HG03460 (cell line): ENCODE data around the gene SEMA4D.

Source experiments
- ATAC-seq: cut with Tn5 transposase; IDR thresholded peaks from one replicate; pipeline ENCODE4 v1.9.1; 2021; ENCODE audit not compliant: unreplicated experiment

SEMA4D gene

GRCh38 chr9:89497978-89498851 lies at the start of gene SEMA4D:
TSS of gene SEMA4D (minus strand) at chr9:89498113. CDS start at chr9:89405456, 92,657 bp downstream.
- no peak for ATAC-seq

DNA sequence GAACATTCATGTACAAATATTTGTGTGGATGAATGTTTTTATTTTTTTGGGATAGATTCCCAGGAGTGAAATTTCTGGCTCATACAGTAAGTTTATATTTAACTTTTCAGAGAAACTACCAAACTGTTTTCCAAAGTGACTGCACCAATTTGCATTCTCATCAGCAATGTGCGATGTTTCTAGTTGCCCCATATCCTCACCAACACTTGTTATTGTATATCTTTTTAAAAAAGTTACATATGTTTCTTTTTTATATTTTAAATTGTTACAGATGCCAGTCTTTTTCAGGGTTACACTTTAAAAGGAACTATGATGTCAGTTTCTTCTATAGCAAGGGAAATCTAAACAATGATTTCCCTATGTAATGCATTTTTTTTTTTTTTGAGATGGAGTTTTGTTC lies 49.1 kb upstream of the SEMA4D start:
- no peak for ATAC-seq

DNA sequence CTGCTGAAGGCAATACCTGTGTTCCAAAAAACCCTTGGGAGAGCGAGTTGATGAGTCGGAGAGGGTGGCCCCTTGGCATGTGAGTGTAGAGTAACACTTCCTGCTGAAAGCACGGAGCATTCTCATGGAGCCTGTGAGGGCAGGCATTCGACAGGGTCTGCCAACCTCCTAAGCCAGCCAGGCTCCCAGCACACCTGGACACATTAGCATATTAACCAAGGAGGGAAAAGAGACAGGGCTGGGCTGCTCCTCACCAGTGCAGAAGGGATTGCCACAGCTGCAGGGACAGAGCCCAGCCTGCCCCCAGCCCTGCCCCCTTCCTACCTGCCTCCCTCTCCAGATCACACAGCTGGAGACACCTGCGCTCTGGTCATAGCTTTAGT lies 46.4 kb upstream of the SEMA4D start:
- ATAC-seq = no peak

DNA sequence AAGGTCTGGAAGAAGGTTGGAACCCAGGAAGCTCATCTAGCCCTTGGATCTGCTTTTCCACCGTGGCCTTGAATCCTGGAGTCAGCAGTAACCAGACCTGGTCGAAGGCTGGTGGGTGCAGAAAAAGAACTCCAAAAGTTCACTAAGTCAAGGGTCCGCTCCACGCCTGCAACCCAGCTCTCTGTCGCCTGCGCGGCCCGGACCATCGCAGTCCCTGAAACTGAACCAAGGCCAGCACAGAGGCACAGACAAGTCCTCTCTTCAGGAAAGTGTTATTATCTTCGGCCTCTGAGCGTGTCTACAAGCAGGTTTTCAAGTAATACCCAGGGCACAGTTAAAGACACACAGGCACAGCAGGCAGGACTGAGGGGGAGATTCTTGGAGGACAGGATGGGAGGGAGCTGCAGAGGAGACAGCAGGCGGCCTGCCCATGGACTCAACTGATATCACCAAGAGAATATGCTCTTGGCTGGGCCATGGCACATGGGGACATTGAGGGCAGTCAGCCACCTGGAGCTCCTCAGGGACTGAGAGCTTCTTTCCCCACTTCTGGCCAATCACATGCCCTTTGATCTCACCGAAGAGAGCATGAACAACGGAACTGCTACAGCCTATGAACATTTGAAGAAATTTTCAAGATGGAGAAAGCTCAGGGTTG lies 45.8 kb upstream of the SEMA4D start:
- no peak for ATAC-seq

DNA sequence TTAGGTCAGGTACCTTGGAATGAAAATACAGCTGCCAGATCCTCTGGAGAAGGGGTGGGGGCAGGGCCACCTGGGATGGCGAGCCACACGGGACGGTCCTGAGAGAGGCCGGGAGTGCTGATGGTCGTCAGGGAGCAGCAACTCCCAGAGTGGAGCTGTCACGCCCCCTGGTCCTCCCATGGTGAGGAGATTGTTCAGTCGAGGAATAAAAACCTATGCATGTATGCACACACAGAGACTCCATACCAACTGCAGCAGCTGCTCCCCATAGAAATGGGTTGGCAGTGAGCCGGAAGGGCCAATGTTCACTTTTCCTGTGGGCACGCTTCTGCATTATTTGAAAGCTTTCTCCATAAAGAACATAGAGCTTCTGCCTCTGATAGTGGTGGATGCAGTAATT lies 45.2 kb upstream of the SEMA4D start:
- no peak for ATAC-seq

DNA sequence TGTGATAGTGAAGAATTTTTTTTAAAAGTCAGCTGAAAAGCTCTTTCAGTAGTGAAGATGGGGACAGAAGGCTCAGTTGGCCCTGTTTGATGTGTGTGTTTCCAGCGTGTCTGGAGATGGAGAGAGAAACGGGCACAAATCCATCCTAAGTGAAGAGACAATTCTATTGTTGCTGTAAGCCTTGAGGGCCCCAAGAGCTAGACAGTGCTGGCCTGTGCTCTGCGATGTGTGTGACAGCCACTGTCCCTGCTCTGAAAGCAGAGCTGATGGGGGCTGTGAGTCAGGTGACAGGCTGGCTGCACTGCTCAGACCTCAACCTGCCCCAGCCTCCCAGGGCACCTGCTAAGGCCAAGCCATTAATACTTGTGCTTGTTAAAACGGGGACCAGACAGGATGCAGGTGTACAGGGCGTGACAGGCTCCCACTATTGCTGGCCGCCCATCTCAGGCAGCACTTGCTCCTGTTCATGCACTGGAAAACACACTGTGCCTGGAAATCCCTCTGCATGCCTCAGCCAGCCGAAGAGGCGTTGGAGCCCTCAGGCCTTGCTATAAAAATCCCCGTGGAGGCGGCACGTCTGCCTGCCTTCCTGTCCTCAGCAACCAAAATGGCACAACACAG lies 44.6 kb upstream of the SEMA4D start:
- peak; percentile 59 for ATAC-seq

GRCh38 chr9:89541798-89542197 lies 43.9 kb upstream of the SEMA4D start:
- peak; percentile 51 for ATAC-seq

- no peak for ATAC-seq
These were observed 41.5 kb upstream of the SEMA4D start for GRCh38 chr9:89539374-89539773.

DNA sequence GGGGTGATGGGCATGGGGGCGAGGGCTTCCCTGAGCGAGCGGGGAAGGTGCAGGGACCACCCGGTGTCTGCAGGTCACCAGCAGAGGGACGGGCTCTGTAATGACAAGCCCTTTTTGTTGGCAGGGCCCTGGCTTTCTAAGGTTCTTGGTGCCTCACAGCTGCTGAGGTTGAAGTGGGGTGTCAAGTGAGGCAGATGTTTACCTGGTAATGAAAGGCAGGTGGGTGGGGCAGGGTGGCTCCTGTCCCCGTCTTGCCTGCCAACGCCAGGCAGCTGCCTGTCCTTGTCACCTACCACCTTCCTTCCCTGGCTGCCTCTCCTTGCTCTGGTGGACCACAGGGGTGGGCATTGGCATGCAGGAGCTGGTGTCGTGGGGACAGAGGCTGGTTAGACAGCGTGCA lies 41.0 kb upstream of the SEMA4D start:
- no peak for ATAC-seq

- ATAC-seq = no peak
These were observed 39.3 kb upstream of the SEMA4D start for GRCh38 chr9:89537166-89537565.

DNA sequence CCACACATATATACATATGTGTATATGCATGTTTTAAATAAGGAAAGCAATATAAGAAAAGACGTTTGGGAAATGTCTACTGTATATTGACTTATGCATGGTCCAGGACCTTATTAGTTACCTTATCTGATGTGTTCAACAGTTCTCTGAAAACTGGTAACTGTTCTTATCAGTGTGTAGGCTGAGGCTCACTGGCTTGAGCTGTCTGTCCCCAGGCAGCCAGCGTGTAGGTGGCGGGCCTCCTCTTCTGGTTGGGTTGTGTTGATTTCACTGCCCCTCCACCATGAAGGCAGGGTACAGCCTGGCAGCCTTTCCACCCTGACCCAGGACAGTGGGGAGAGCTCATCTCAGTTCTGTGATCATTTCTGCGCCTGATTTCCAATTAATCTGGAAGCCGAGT lies 38.7 kb upstream of the SEMA4D start:
- ATAC-seq = peak; percentile 46

DNA sequence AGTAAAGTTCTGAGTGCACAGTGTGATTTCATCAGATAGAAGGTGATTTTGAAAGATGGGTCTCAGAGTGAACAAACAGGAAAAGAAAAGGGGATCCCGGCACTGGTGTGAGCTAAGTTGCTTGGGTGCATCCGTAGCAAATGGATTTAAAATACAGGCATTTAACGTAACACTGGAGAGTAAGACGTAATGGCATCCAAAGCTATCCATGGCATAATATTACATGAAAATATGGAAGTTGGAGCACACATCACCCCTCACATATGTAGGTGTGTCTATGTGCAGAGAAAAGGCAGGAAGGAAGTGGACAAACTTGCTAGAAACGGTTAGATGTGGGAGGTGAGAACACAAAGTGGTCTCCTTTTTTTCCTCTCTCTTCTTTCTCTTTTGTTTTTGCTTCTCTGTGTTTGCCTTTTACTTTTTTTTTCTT lies 38.2 kb upstream of the SEMA4D start:
- ATAC-seq = peak; percentile 64

- ATAC-seq = no peak
These were observed 37.5 kb upstream of the SEMA4D start for GRCh38 chr9:89535461-89535860.

DNA sequence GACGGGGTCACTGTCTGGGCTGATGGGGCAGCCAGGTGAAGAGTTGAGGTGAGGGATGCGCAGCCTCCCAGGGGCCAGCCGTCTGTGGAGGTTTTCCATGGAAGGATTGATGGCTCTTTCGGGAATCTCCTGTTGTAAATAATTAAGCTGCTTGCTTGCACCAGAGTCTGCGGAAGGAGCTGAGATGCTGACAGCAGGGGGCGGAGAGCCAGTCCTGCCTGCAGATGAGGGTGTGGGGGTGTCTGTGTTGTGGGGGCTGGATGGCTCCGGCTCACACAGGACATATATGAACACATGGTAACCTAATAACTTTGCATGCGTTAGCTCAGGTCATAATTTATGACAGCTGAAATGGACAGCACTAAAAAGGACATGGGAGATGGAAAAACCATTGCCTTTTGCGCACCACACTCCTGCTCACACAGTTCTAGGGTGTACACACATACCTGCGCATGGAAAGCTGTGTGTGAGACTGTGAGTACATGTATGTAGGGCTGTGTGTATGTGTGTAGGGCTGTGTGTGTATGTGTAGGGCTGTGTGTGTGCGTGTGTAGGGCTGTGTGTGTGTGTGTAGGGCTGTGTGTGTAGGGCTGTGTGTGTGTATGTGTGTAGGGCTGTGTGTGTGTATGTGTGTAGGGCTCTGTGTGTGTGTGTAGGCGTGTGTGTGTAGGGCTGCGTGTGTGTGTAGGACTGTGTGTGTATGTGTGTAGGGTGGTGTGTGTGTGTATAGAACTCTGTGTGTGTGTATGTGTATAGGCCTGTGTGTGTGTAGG lies 36.8 kb upstream of the SEMA4D start:
- ATAC-seq = no peak

DNA sequence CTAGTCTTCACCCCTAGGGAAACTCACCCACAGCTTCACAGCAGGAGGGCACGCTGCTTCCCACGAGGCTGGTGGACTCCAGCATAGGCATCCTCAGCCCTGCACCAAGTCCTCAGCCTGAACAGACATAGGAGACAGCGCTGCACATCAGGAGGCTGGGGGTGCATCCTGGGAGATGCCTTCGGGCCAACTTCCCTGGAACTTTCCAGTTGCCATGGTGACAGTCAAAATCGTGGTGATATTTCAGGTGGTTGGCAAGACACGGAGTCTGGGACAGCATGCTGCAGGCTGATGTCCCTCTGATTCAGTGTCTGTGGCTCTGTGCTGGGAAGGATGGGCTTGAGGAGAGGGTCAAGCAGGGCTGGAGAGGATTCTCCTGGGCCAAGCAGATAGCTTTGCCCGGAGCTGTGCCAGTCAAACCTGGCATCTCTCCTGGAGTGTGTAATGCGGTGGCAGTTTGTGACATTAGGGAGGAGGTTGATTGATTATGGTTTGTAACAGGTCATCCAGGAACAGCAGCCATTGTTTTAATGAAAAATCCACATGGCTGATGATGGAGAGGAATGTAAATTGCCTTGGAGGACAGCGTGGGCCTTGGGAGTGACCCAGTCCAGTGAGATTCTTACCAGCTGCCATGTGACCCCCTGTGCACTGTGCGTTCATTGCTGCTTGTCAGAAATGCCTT lies 35.6 kb upstream of the SEMA4D start:
- ATAC-seq = no peak

GRCh38 chr9:89532944-89533343 lies 35.0 kb upstream of the SEMA4D start:
- no peak for ATAC-seq

DNA sequence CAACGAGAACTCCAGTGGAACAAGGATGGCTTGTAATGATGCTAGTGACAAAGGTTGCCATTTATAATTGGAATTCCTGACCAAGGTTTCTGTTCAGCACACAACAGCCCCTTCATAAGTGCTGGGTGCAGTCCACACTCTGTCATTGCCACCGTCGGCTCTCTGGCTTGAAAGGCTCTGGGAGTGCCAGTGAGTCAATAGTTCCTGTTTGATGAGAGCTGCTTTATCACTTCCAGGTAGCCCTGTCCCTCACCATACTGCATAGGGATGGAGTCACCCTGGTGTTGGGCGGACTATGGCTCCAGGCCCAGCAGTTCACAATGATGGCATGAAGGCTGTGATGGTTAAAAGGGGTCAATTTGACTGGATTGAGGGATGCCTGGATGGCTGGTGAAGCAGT lies 34.6 kb upstream of the SEMA4D start:
- no peak for ATAC-seq

GRCh38 chr9:89531766-89532165 lies 33.9 kb upstream of the SEMA4D start:
- ATAC-seq = no peak

DNA sequence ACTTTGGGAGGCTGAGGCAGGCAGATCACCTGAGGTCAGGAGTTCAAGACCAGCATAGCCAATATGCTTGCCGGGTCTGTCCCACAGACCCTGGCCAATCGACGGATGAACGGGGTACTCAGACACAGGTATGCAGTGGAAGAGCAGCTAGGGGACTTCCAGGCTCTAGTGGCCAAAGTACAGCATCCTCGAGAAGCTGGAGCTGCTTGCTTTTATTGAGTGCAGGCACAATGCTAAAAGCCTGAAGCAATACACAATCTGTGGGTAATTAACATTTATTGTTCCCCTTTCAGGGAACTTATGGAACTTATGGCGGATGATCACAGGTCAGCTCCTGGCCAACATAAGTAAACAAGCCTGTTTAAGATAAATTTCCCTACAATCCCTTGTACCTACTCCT lies 32.8 kb upstream of the SEMA4D start:
- ATAC-seq = no peak

DNA sequence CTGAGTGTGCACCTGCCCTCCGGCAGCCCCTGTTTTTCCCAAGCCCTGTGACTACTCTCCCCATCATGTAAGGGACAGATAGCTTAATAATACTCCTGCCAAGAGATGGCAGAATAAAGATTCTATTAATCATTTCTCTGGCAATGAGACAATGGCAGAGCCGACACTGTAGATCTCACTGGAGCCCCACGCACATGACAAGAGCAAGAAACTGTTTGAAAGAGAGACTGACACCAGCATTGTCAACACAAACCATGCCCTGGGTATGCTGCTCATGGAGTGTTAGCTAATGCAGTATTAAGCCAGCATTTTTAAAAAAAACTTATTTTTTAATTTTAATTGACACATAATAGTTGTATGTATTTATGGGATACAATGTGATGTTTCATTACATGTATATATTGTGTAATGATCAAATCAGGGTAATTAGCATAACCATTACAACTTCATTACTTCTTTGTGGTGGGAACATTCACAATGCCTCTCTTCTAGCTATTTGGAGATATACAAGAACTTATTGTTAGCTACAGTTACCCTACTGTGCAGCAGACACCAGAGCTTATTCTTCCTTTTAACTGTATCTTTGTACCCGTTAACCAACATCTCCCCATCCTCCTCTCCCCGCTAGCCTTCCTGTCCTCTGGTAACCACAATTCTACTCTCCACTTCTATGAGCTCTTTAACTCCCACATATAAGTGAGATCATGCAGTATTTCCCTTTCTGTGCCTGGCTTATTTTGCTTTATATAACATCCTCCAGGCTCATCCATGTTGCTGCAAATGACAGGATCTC lies 31.5 kb upstream of the SEMA4D start:
- no peak for ATAC-seq
